Gastrocnemius medialis (tissue), 4 donors: ENCODE data around the gene LARP4B. TPM values are rescaled to one million over a fixed set of nuclear protein-coding genes. Genes with fewer than 3 reads are reported as not detected.
A peak's percentile ranks its signal among the peaks of the same experiment; 100 is the strongest.

Experiments used
- ATAC-seq, 2 donors: fragments of 150-250 bp; one replicate each; pipeline ENCODE4 v1.9.1; 2016
- DNase-seq, 2 donors: peaks; one replicate each; pipeline ENCODE4 v3.0.0-alpha.2; 2019
- H3K27ac ChIP-seq, 4 donors: fragments of 200-600 bp; sonication (generic); 1 replicate in 1 of 4; 2 replicates in 3 of 4; pipeline ENCODE4 v1.5.1; 2016 to 2018; ENCODE audit warnings: mild to moderate bottlenecking in 2 of 4, moderate library complexity in 1 of 4
- H3K27me3 ChIP-seq, 3 donors: fragments of 200-600 bp; sonication (generic) in 2 of 3; 1 replicate in 1 of 3; 2 replicates in 2 of 3; pipeline versions ENCODE4 v1.5.1 to v1.6.0; 2016 to 2019; ENCODE audit warnings: mild to moderate bottlenecking in 1 of 3, moderate library complexity in 1 of 3
- H3K36me3 ChIP-seq, 2 donors: fragments of 200-600 bp; sonication (generic) in 1 of 2; one replicate each; pipeline ENCODE4 v1.5.1; 2017 to 2018
- H3K4me1 ChIP-seq, 2 donors: fragments of 200-600 bp; sonication (generic) in 1 of 2; one replicate each; pipeline ENCODE4 v1.5.1; 2016 to 2017; ENCODE audit warnings: mild to moderate bottlenecking in 2 of 2
- H3K4me3 ChIP-seq, 4 donors: fragments of 200-600 bp; sonication (generic) in 3 of 4; 1 replicate in 1 of 4; 2 replicates in 3 of 4; pipeline ENCODE4 v1.5.1; 2016 to 2019; ENCODE audit warnings: mild to moderate bottlenecking in 2 of 4
- H3K9me3 ChIP-seq, 3 donors: fragments of 200-600 bp; sonication (generic) in 2 of 3; 1 replicate in 1 of 3; 2 replicates in 2 of 3; pipeline ENCODE4 v1.5.1; 2016 to 2019
- CTCF ChIP-seq, 5 experiments: fragments of 450-650 bp in 3 of 5; fragments of 200-600 bp in 2 of 5; sonication (generic) in 2 of 5; IDR thresholded peaks in 4 of 5; conservative IDR thresholded peaks in 1 of 5; 1 replicate in 4 of 5; 2 replicates in 1 of 5; pipeline ENCODE4 v1.5.1; 2016 to 2019; ENCODE audit warnings: antibody characterized with exemption in 5 of 5, mild to moderate bottlenecking in 3 of 5, moderate library complexity in 3 of 5
- POLR2A ChIP-seq, 2 donors: fragments of 450-650 bp; IDR thresholded peaks; one replicate each; pipeline ENCODE4 v1.6.1; 2017; ENCODE audit warnings: antibody characterized with exemption in 2 of 2, mild to moderate bottlenecking in 2 of 2, moderate library complexity in 2 of 2
- in situ Hi-C, 4 donors: fragments of 200-750 bp; cut with MboI; loops; one replicate each; pipeline versions ENCODE4 v1.15.0 to v1.8.0; 2017; ENCODE audit warnings: low sequenced_read_pairs in 4 of 4
- intact Hi-C: fragments of 100-400 bp; cut with DNase I; formaldehyde crosslinking; loops from one replicate; pipeline ENCODE4 v1.15.1; 2023; ENCODE audit warnings: low total_unique reads
- total RNA-seq, 4 donors: library from RNA; depleted of rRNA; stranded (reverse); fragments of >200 nt; gene quantifications; one replicate each; pipeline versions ENCODE4 v1.1.0 to v1.2.3, GENCODE V29; 2016

LARP4B gene
- total RNA-seq, 4 donors from 2014 or later, result 29.7 to 45.6 (median 40.0) TPM

DNA sequence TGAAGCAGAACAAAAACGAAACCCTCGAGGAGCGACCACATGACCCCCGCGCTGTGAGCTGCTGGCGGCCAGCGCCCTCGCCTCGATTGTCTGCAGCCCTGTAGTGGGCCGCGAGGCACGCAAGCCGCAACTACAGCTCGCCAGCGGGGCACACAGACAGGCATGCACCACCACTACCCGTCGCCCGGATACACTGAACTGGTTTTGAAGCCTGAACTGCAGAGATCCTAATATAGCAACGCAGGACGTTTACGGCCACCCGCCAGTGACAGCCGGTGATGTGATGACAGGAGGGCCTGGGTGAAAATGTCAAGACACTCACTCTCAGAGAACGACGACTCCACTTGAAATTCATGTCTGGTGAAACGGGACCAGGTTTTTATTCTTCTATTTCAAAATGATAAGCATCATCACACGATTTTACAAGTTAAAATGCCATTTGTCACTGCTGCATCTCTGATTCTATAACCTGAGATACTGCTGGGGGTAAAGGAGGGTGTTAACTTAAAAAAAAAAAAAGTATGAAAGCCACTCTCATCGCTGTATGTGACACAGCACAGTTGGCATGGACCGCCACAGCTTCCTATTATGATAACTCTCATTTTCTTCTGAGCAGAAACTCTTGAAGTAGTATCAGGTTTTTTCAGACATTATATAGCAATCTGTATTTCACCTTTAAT lies 121.7 kb downstream of the LARP4B start:
- in situ Hi-C loops, result no loop called here

GRCh38 chr10:807958-808353 lies 123.5 kb downstream of the LARP4B start:
- TF ChIP-seq CTCF (IDR thresholded peaks at IDR 0.05 in 4 of 5, conservative IDR thresholded peaks at IDR 0.05 in 1 of 5) (no peak), POLR2A (IDR thresholded peaks at IDR 0.05) (no peak)
- DNase-seq (no peak), ATAC-seq (no peak)
- H3K27ac ChIP-seq, result no peak overlapping the region
- H3K4me1 ChIP-seq, result peaks cover 0 to 6% of the 10 kb centered on the region in 2 donors
- intact Hi-C loops, result no loop called here
- in situ Hi-C loops, result no loop called here
- H3K9me3 ChIP-seq, result no peaks in the 10 kb centered on the region
- H3K27me3 ChIP-seq, result no peaks in the 10 kb centered on the region
- no peak overlapping the region for H3K4me3 ChIP-seq
- H3K36me3 ChIP-seq, result peaks cover 0 to 55% of the 10 kb centered on the region in 2 donors

More for the DNA sequence above, 121.7 kb downstream of the LARP4B start:
- no peak for DNase-seq
- ATAC-seq, result no peak
- H3K4me3 ChIP-seq, result no peak overlapping the region
- H3K27me3 ChIP-seq, result no peaks in the 10 kb centered on the region
- TF ChIP-seq CTCF (IDR thresholded peaks at IDR 0.05 in 4 of 5, conservative IDR thresholded peaks at IDR 0.05 in 1 of 5), result no peak
- TF ChIP-seq POLR2A (IDR thresholded peaks at IDR 0.05), result no peak
- H3K36me3 ChIP-seq, result peaks cover 6 to 70% of the 10 kb centered on the region in 2 donors
- no peaks in the 10 kb centered on the region for H3K9me3 ChIP-seq
- H3K27ac ChIP-seq, result no peak overlapping the region
- intact Hi-C loops, result no loop called here
- peaks cover 0 to 6% of the 10 kb centered on the region in 2 donors for H3K4me1 ChIP-seq

DNA sequence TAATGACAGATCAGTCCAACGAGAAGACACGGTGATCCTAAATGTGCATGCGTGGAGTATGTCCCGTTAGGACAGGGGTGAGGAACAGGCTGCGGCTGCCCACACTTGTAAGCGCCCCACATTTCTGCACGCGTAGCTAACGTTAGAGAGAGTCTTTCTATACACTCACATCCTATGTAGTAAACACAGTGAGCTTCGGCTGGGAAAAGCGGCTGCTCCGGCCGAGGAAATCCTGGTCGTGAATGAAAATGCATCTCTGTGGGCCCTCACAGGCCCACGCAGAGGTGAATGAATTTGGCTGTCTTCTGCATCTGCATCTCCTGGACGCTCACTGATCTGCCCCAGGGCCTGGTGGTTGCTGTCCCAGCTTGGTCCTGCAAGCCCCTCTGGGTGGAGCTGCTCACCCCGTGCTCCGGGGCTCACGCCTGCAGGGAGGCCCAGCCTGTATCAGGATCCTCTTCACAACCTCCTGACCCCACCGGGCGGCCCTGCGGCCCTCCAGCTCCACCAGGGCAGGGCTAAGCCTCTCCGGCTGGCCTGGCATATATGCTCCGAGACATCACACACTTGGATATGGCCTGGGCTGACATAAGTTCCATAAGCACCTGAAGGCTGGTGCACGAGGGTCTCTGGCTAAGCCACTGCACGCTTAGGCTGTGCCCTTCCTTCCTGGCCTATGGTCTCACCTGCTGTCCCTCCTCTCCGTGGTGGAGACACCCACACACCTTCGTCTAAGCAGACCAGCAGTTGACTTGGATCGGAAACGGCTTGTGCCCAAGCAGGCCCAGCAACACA lies 124.1 kb downstream of the LARP4B start:
- TF ChIP-seq CTCF (IDR thresholded peaks at IDR 0.05 in 4 of 5, conservative IDR thresholded peaks at IDR 0.05 in 1 of 5), result no peak
- TF ChIP-seq POLR2A (IDR thresholded peaks at IDR 0.05), result no peak
- peaks cover 0 to 6% of the 10 kb centered on the region in 2 donors for H3K4me1 ChIP-seq
- no peaks in the 10 kb centered on the region for H3K27me3 ChIP-seq
- ATAC-seq (no peak), DNase-seq (no peak)
- peaks cover 0 to 49% of the 10 kb centered on the region in 2 donors for H3K36me3 ChIP-seq
- in situ Hi-C loops (no loop called here), intact Hi-C loops (no loop called here)
- no peak overlapping the region for H3K4me3 ChIP-seq
- H3K27ac ChIP-seq, result no peak overlapping the region
- no peaks in the 10 kb centered on the region for H3K9me3 ChIP-seq

DNA sequence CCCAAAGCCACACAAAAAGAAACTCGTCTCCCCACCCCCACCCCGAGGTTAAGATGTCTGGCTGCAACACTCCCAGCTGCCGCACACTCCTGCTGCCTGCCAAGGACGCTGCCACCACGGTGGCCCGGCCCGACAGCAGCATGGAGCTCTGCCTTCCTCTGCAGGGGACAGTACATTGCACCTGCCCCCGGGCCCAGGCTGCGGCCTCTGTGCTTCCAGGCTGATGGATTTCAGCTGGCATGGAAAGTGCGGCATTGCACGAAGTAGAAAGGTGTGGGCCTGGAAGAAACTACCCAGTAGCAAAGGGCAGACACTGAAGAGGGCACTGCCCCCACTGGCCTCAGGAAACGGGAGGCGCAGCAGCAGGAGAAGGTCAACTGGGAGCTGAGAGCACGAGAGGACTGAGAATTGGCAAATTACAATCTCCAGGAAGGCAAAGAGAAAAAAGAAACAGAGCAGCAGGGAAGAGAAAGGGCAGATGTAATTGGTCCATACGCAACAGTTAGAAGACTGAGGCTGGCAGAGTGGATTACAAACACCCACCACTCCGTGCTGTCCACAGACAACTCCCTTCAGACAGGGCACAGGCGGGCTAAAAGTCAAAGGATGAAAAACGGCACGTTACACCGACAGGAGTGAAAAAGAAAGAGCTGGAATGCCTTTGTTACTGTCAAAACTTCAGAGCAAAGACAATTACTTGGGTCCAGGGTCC lies 124.9 kb downstream of the LARP4B start:
- Histone ChIP-seq H3K27ac (no peak overlapping the region), H3K9me3 (no peaks in the 10 kb centered on the region), H3K4me1 (peaks cover 0 to 6% of the 10 kb centered on the region in 2 donors), H3K27me3 (no peaks in the 10 kb centered on the region), H3K4me3 (no peak overlapping the region), H3K36me3 (peaks cover 0 to 42% of the 10 kb centered on the region in 2 donors)
- ATAC-seq (peak in 1 of 2 donors; percentile 42), DNase-seq (no peak)
- in situ Hi-C loops, result no loop called here
- intact Hi-C loops, result no loop called here
- TF ChIP-seq POLR2A (IDR thresholded peaks at IDR 0.05), result no peak
- TF ChIP-seq CTCF (IDR thresholded peaks at IDR 0.05 in 4 of 5, conservative IDR thresholded peaks at IDR 0.05 in 1 of 5), result no peak
